Stimulated activated naive CD8-positive, alpha-beta T cell treated with anti-CD3 and anti-CD28 coated beads, Interleukin-15, Interleukin-2, amounts not matched to agents 100 ng/mL and 50 ng/mL, for 24 hours (primary cell): ENCODE data around the gene BLM.
A peak's percentile ranks its signal among the peaks of the same experiment; 100 is the strongest.

ENCODE experiments used
- H3K27ac Mint-ChIP-seq: one replicate; pipeline ENCODE4 v1.8.0; 2021; ENCODE audit warnings: mild to moderate bottlenecking, mixed read lengths
- H3K27me3 Mint-ChIP-seq: one replicate; pipeline ENCODE4 v1.8.0; 2021; ENCODE audit warnings: mixed read lengths
- H3K36me3 Mint-ChIP-seq: one replicate; pipeline ENCODE4 v1.8.0; 2021; ENCODE audit warnings: low read depth, mixed read lengths
- H3K4me1 Mint-ChIP-seq: one replicate; pipeline ENCODE4 v1.8.0; 2021; ENCODE audit warnings: low read depth, mixed read lengths
- H3K4me3 Mint-ChIP-seq: one replicate; pipeline ENCODE4 v1.8.0; 2021; ENCODE audit warnings: mild to moderate bottlenecking, mixed read lengths
- H3K9me3 Mint-ChIP-seq: one replicate; pipeline ENCODE4 v1.8.0; 2021; ENCODE audit warnings: mixed read lengths

BLM gene

DNA sequence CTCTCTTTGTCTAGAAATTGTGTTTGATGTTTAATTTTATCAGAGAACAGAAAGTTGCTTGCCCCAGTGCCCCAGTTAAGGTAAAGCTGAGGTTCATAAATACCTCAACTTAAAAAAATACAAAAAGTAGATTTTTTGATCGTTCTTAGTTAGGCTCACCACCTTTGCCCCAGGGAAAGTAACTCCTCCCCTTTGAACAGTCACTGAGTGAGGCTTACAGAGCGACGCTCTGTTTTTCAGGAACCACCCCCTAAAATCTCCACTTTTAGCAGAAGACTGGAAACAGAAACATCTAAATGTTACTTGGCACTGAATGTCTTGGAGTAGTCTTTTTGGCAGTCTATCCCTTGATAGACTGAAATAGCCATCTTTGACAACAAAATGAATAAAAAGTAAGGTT is 24.9 kb downstream of the BLM start:
- Mint-ChIP-seq H3K4me3 (no peak overlapping the region), H3K9me3 (peaks cover 9% of the 10 kb centered on the region), H3K27ac (no peak overlapping the region), H3K4me1 (peaks cover 56% of the 10 kb centered on the region), H3K27me3 (no peaks in the 10 kb centered on the region), H3K36me3 (peaks cover 53% of the 10 kb centered on the region)

DNA sequence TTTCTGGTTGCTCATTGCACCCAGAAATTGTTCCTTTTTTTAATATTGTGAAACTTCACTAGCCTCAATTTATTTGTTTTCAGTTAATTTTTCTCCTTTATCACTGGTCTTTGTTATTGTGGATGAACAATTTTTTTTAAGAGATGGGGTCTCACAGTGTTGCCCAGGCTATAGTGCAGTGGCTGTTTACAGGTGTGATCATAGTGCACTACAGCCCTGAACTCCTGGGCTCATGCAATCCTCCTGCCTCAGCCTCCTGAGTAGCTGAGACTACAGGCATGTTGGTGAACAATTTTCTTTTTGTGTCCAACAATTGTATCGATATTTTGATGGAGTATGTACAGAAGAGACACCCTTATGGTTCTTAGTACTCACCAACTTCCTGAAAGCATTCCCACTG is 26.3 kb downstream of the BLM start:
- no peaks in the 10 kb centered on the region for H3K27me3 Mint-ChIP-seq
- peaks cover 9% of the 10 kb centered on the region for H3K9me3 Mint-ChIP-seq
- H3K4me3 Mint-ChIP-seq = no peak overlapping the region
- no peak overlapping the region for H3K27ac Mint-ChIP-seq
- peaks cover 49% of the 10 kb centered on the region for H3K36me3 Mint-ChIP-seq
- H3K4me1 Mint-ChIP-seq = peaks cover 61% of the 10 kb centered on the region

DNA sequence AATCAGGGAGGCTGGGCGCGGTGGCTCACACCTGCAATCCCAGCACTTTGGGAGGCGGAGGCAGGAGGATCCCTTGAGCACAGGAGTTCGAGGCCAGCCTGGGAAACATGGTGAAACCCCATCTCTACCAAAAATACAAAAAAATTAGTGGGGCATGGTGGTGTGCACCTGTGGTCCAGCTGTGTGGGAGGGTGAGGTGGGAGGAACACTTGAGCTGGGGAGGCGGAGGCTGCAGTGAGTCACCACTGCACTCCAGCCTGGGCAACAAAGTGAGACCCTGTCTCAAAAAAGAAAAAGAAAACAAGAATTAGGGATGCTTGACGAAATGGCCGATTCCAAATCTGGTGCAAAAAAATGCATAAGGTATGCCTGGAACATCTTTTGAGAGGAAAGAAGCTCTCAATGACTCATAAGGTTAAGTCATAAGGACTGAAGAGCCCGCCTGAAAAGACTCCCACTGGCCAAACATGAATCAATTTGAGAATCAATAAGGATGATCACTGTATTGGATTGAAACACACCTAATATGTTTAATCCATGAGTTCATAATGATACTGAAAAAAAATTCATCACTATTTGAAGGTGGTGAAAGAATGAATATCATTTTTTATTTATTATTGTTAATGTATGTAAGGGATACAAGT is 27.7 kb downstream of the BLM start:
- Mint-ChIP-seq H3K27me3 (no peaks in the 10 kb centered on the region), H3K9me3 (peaks cover 9% of the 10 kb centered on the region), H3K36me3 (peaks cover 52% of the 10 kb centered on the region), H3K27ac (no peak overlapping the region), H3K4me1 (peaks cover 65% of the 10 kb centered on the region), H3K4me3 (no peak overlapping the region)

DNA sequence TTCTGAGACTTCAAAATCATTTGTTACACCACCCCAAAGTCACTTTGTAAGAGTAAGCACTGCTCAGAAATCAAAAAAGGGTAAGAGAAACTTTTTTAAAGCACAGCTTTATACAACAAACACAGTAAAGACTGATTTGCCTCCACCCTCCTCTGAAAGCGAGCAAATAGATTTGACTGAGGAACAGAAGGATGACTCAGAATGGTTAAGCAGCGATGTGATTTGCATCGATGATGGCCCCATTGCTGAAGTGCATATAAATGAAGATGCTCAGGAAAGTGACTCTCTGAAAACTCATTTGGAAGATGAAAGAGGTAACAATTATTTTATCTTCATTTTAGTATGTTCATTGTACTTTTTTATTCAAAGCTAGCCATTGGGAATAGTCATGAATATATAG is 32.6 kb downstream of the BLM start:
- peak overlapping the region; percentile 27 for H3K4me3 Mint-ChIP-seq
- peaks cover 57% of the 10 kb centered on the region for H3K36me3 Mint-ChIP-seq
- H3K27me3 Mint-ChIP-seq = no peaks in the 10 kb centered on the region
- peaks cover 39% of the 10 kb centered on the region for H3K4me1 Mint-ChIP-seq
- no peaks in the 10 kb centered on the region for H3K9me3 Mint-ChIP-seq
- peak overlapping the region; percentile 83 for H3K27ac Mint-ChIP-seq

DNA sequence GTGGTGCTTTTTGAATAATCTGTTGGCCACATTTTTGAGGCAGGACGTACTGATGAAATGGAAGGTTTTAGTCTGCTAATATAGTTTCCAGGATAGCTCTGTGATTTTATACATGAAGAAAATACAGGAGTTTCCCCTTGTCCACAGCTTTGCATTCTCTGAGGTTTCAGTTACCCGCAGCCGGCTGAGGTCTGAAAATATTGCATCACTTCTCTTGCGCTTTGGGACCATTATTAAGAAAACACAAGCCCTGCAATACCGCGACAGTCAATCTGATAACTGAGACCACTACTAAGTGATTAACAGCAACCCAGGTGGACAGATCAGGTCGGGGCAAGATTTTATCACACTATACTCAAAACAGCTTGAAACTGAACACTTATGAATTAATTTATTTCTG is 33.0 kb downstream of the BLM start:
- Mint-ChIP-seq H3K9me3 (no peaks in the 10 kb centered on the region), H3K27ac (peak overlapping the region; percentile 83), H3K36me3 (peaks cover 62% of the 10 kb centered on the region), H3K4me1 (peaks cover 35% of the 10 kb centered on the region), H3K4me3 (peak overlapping the region; percentile 37), H3K27me3 (no peaks in the 10 kb centered on the region)

DNA sequence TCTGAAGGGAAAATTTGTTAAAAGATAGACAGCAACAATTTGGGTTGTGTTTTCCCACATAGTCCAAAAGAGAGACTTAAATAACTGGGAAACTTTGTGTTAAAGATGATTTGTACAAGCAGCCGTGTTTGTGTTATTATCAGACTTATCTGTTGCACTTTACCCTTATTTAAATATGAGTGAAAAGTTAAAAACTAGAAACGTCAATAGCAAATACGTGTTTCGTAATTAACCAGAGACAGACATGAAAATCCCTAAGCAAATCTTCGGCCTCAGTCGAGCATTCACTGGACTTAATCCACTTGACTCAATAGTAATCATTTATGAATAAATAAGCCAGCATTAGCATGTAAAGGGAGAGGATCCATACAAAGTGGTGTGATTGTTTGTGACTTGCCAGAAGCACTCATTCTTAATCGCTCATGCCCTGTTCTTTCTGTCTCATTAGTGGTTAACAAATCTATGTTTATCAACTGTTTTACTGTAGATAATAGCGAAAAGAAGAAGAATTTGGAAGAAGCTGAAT is 34.2 kb downstream of the BLM start:
- peaks cover 70% of the 10 kb centered on the region for H3K36me3 Mint-ChIP-seq

DNA sequence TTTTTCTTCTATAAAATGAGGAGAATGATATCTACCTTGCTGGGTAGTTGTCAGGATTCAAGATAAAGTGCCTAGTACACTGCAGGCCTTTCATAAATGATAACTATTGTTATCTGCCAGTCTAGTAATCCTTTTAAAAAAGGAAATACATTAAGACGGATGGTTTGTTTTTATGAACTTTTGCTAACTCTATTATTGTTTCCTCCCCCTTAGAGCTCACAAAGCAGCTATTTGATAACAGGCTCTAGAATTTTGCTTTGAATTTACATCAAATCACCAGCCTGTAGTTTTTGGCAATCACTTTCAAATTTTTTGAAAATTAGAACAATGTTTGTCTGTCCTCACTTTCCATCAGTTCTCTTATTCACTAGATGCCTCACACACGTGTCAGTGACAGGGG is 39.8 kb downstream of the BLM start:
- no peak overlapping the region for H3K27ac Mint-ChIP-seq
- peaks cover 69% of the 10 kb centered on the region for H3K36me3 Mint-ChIP-seq

More for the DNA sequence above, 34.2 kb downstream of the BLM start:
- peak overlapping the region; percentile 83 for H3K27ac Mint-ChIP-seq
- peaks cover 30% of the 10 kb centered on the region for H3K4me1 Mint-ChIP-seq
- H3K27me3 Mint-ChIP-seq = no peaks in the 10 kb centered on the region
- peak overlapping the region; percentile 37 for H3K4me3 Mint-ChIP-seq
- H3K9me3 Mint-ChIP-seq = no peaks in the 10 kb centered on the region

DNA sequence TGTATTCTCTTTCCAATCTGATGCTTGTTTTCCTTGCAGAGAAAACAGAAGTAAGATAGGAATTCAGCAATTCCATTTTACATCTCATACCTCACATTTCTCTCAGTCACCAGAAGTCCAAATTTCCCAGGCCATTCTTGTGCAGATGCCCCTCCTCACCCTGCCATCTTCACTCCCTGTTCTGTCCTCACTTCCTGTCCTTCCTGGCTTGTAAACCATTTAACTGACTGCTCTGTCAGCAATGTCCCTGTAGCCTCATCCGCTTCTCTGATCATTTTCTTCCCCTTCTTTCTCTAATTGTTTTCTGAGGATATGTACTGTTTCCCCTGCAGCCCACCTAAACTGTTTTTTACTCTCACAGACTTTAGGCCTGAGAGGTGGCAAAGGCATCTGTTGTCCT is 40.3 kb downstream of the BLM start:
- Mint-ChIP-seq H3K36me3 (peaks cover 71% of the 10 kb centered on the region), H3K9me3 (no peaks in the 10 kb centered on the region)

More for the DNA sequence above, 39.8 kb downstream of the BLM start:
- Mint-ChIP-seq H3K27me3 (no peaks in the 10 kb centered on the region), H3K4me3 (no peak overlapping the region), H3K4me1 (no peaks in the 10 kb centered on the region), H3K9me3 (no peaks in the 10 kb centered on the region)

DNA sequence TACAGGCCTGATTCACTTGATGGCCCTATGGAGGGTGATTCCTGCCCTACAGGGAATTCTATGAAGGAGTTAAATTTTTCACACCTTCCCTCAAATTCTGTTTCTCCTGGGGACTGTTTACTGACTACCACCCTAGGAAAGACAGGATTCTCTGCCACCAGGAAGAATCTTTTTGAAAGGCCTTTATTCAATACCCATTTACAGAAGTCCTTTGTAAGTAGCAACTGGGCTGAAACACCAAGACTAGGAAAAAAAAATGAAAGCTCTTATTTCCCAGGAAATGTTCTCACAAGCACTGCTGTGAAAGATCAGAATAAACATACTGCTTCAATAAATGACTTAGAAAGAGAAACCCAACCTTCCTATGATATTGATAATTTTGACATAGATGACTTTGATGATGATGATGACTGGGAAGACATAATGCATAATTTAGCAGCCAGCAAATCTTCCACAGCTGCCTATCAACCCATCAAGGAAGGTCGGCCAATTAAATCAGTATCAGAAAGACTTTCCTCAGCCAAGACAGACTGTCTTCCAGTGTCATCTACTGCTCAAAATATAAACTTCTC is 43.6 kb downstream of the BLM start:
- Mint-ChIP-seq H3K36me3 (peaks cover 67% of the 10 kb centered on the region), H3K4me3 (no peak overlapping the region), H3K27me3 (no peaks in the 10 kb centered on the region), H3K9me3 (no peaks in the 10 kb centered on the region), H3K4me1 (no peaks in the 10 kb centered on the region), H3K27ac (no peak overlapping the region)

More for the DNA sequence above, 40.3 kb downstream of the BLM start:
- H3K4me3 Mint-ChIP-seq = no peak overlapping the region
- H3K27ac Mint-ChIP-seq = no peak overlapping the region
- no peaks in the 10 kb centered on the region for H3K27me3 Mint-ChIP-seq
- H3K4me1 Mint-ChIP-seq = no peaks in the 10 kb centered on the region

DNA sequence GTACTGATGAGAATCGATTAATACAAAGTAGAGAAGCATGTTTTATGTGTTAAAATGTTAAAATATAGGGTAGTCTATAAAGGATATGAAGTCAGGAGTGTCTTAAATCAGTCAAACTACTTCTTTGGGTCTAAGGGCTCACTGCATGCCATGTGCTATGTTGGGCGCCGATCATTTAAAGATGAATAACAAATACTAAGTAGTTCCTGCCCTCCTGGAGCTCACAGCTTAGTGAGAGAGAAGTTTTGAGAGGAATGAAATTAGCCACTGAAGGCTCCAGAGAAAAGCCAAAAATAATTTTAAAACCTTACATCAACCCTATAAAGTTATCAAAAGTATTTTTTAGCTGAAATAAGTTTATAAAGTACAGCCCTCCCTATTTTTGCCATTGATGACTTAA is 44.5 kb downstream of the BLM start:
- H3K4me3 Mint-ChIP-seq = no peak overlapping the region
- H3K27ac Mint-ChIP-seq = no peak overlapping the region
- H3K36me3 Mint-ChIP-seq = peaks cover 67% of the 10 kb centered on the region
- H3K9me3 Mint-ChIP-seq = no peaks in the 10 kb centered on the region
- H3K27me3 Mint-ChIP-seq = no peaks in the 10 kb centered on the region
- H3K4me1 Mint-ChIP-seq = no peaks in the 10 kb centered on the region

DNA sequence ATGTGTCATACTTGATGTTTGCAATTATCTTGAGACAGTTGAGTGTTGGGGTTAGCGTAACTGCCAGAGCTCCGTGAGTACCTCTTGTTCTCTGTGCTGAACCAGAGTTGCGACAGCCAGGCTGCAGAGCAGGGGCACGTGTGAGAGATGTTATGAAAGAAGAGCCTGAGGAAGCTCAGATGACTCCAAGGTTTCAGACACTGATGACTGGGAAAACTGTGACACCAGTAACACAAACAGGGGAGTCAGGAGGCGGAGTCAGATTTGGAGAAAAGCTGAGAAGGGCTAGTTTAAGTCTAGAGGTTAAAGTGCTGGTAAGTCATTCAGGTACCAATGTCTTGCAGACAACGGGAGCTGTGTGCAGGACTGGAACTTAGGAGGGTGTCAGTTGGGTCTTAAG is 45.0 kb downstream of the BLM start:
- Mint-ChIP-seq H3K4me3 (no peak overlapping the region), H3K27me3 (no peaks in the 10 kb centered on the region), H3K9me3 (no peaks in the 10 kb centered on the region), H3K27ac (no peak overlapping the region), H3K4me1 (no peaks in the 10 kb centered on the region), H3K36me3 (peaks cover 69% of the 10 kb centered on the region)

DNA sequence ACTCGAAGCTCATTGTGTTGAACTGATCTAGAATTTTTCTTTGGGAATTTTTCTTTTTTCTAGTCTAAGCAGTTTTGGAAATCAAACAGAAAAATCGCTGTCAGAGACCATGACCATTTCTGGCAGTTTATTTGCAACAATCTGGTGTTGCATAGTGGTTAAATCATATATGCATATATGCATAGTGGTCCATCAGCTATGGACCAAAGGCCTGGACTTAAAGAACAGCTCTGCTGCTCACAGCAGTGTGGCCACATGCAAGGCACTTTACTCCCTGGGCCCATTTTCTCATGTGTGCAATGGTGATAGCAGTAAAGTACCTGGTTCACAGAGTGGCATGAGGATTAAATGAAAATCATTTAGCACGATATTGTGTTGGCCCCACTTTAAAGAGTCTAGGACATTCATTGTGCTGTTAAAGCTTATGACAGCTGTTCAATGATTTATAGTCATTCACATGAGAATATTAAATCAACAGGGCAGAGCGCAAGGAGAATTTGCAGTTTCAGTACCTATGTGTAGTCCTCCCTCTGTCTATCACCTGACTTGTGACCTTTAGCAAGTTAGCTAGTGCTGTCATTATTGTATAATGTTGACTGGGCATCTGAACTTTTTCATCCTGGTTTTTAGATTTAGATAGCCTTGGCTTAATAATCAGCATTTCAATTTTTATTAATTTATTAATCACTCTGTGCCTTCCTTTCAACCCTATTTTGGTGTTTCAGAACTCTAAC is 46.4 kb downstream of the BLM start:
- Mint-ChIP-seq H3K27ac (no peak overlapping the region), H3K4me1 (no peaks in the 10 kb centered on the region), H3K36me3 (peaks cover 70% of the 10 kb centered on the region), H3K9me3 (no peaks in the 10 kb centered on the region), H3K4me3 (no peak overlapping the region), H3K27me3 (no peaks in the 10 kb centered on the region)

DNA sequence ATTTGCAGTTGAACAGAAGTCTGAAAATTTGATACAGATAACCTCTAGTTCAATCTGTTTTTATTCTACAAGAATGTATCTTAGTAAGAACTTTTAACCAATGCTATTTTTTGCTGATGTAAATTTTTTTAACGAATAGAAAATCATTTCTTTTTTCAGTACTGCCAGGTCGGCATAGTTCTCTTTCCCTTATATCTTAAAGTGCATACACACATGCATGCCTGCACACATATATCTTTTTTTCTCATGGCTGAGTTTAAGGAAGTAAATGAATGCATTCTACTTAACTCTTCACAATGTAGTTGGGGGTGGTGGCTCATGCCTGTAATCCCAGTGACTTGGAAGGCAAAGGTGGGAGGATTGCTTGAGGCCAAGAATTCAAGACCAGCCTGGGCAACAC is 48.4 kb downstream of the BLM start:
- H3K27ac Mint-ChIP-seq = no peak overlapping the region
- no peak overlapping the region for H3K4me3 Mint-ChIP-seq
- H3K27me3 Mint-ChIP-seq = no peaks in the 10 kb centered on the region
- H3K9me3 Mint-ChIP-seq = no peaks in the 10 kb centered on the region
- peaks cover 75% of the 10 kb centered on the region for H3K36me3 Mint-ChIP-seq
- no peaks in the 10 kb centered on the region for H3K4me1 Mint-ChIP-seq

DNA sequence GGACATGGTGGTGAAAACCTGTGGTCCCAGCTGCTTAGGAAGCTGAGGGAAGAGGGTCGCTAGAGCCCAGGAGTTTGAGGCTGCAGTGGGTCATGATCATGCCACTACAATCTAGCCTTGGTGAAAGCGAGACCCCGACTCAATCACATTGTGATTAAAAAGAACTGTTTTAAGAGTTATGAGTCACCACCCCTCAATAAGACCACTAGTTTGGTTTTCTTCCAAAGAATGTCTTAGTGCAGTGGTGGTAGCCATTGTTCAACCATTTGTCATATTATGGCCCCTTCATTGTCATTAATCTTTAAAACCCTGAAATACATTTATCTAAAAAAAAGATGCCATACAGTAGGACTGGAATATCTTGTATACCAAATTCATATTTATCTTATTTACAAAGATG is 48.8 kb downstream of the BLM start:
- no peaks in the 10 kb centered on the region for H3K9me3 Mint-ChIP-seq
- H3K27me3 Mint-ChIP-seq = no peaks in the 10 kb centered on the region
- peaks cover 75% of the 10 kb centered on the region for H3K36me3 Mint-ChIP-seq
- no peak overlapping the region for H3K4me3 Mint-ChIP-seq
- no peak overlapping the region for H3K27ac Mint-ChIP-seq
- H3K4me1 Mint-ChIP-seq = no peaks in the 10 kb centered on the region

DNA sequence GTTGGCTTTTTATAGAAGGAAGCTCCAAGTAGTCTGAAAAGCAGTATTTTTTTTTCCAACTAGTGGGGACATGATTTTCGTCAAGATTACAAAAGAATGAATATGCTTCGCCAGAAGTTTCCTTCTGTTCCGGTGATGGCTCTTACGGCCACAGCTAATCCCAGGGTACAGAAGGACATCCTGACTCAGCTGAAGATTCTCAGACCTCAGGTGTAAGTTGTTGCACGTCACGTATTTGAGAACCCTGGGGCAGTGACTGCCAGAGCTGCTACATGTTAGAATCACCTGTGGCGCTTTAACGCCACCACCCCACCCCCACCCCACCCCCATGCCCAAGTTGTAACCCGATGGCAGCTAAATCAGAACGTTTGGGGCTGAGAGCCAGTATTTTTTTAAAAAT is 52.2 kb downstream of the BLM start:
- H3K9me3 Mint-ChIP-seq = no peaks in the 10 kb centered on the region
- no peaks in the 10 kb centered on the region for H3K27me3 Mint-ChIP-seq
- no peaks in the 10 kb centered on the region for H3K4me1 Mint-ChIP-seq
- peaks cover 61% of the 10 kb centered on the region for H3K36me3 Mint-ChIP-seq
- no peak overlapping the region for H3K27ac Mint-ChIP-seq
- no peak overlapping the region for H3K4me3 Mint-ChIP-seq
